ENCODE data around the gene PRELP. TPM values are rescaled to one million over a fixed set of nuclear protein-coding genes. Genes with fewer than 3 reads are reported as not detected.

PRELP gene
- total and polyA plus RNA-seq, 2 donors (not counting 3 experiments of a cell fraction or from before 2014, with no cell fraction given): 0.01 TPM; not detected in 1

GRCh38 chr1:203526572-203526971 is 51.0 kb downstream of the PRELP start:
- H3K79me2 ChIP-seq (ENCODE audit: control insufficient read depth, insufficient read depth, low read length): no peaks in the 10 kb centered on the region

More at GRCh38 chr1:203526572-203526971, 51.0 kb downstream of the PRELP start:
- DNase-seq (ENCODE audit: low read depth, low spot score): no peak
- Histone ChIP-seq H3K36me3 (ENCODE audit: control insufficient read depth in 2 of 2, extremely low read depth in 1 of 2, insufficient read depth in 2 of 2, low read length in 2 of 2) (no peaks in the 10 kb centered on the region), H3K4me2 (ENCODE audit: insufficient read depth, low read length) (no peak overlapping the region), H3K9me3 (replicated peaks; ENCODE audit: control insufficient read depth, insufficient read depth, low read length) (no peaks in the 10 kb centered on the region), H2AFZ (ENCODE audit: low read depth, low read length) (no peak overlapping the region), H3K9me1 (replicated peaks; ENCODE audit: control insufficient read depth, extremely low read depth, insufficient read depth, low read length) (no peaks in the 10 kb centered on the region), H3K4me3 (replicated peaks in 1 of 3; ENCODE audit: insufficient read depth in 1 of 3, low read depth in 1 of 3, low read length in 3 of 3) (no peak overlapping the region), H4K20me1 (replicated peaks; ENCODE audit: control insufficient read depth, extremely low read depth, insufficient read depth, low read length) (no peaks in the 10 kb centered on the region), H3K27ac (ENCODE audit: insufficient read depth, low read depth, low read length) (no peak overlapping the region), H3K9ac (replicated peaks; ENCODE audit: extremely low read depth, insufficient read depth, low read length) (no peak overlapping the region), H3K4me1 (ENCODE audit: control insufficient read depth, extremely low read depth, insufficient read depth, low read length) (no peaks in the 10 kb centered on the region), H3K27me3 (ENCODE audit: control insufficient read depth in 2 of 2, insufficient read depth in 2 of 2, low read length in 2 of 2) (no peaks in the 10 kb centered on the region)
- BruUV-seq (replicated peaks): no TSS peak
- FAIRE-seq: no peak
- ChIA-PET CTCF (interaction anchor here (1.1 kb wide), 1 partner anchor 9 kb away, joined by 3 read pairs; no protein-coding TSS in a partner anchor), POLR2A (no interaction called here)
- intact Hi-C loops (cut with micrococcal nuclease): no loop called here
- dilution Hi-C loops (cut with MboI; ENCODE audit: extremely low pct_ligation_motif_present, low sequenced_read_pairs): no loop called here
- TF ChIP-seq FOS (IDR thresholded peaks at IDR 0.05; ENCODE audit: borderline replicate concordance, insufficient read depth, low read length) (no peak), MAX (IDR thresholded peaks at IDR 0.05; ENCODE audit: insufficient read depth, insufficient read length) (no peak), POLR2A (IDR thresholded peaks at IDR 0.05; ENCODE audit: low read depth, low read length) (no peak), GATA2 (IDR thresholded peaks at IDR 0.05; ENCODE audit: insufficient read depth, insufficient read length, low read depth, low read length) (no peak), POLR2AphosphoS5 (IDR thresholded peaks at IDR 0.05; ENCODE audit: insufficient read depth, low read depth, low read length) (no peak), CTCF (IDR thresholded peaks at IDR 0.05; ENCODE audit: extremely low read depth in 1 of 2, insufficient read depth in 1 of 2, low read depth in 1 of 2, low read length in 2 of 2) (no peak), EZH2 (IDR thresholded peaks at IDR 0.05; ENCODE audit: borderline replicate concordance, low read depth, low read length, severe bottlenecking) (no peak), JUN (IDR thresholded peaks at IDR 0.05; ENCODE audit: borderline replicate concordance, insufficient read depth, insufficient read length, low read depth) (no peak), MYC (IDR thresholded peaks at IDR 0.05; ENCODE audit: low read depth, low read length) (no peak)

Measured in endothelial cell of umbilical vein (primary cell).